Uterus (tissue), 2 donors: ENCODE data around the gene ARPP19.

Source experiments
- POLR2A ChIP-seq, 2 donors: fragments of 450-650 bp; IDR thresholded peaks; one replicate each; pipeline ENCODE4 v1.6.1; 2016; ENCODE audit warnings: antibody characterized with exemption in 2 of 2, mild to moderate bottlenecking in 1 of 2, moderate library complexity in 1 of 2
- TF ChIP-seq, protein P1 (sequence below), 4 experiments: fragments of 200-600 bp in 2 of 4; fragments of 450-650 bp in 2 of 4; sonication (generic) in 2 of 4; IDR thresholded peaks; one replicate each; pipeline ENCODE4 v1.5.1; 2016 to 2019; ENCODE audit warnings: antibody characterized with exemption in 4 of 4, mild to moderate bottlenecking in 2 of 4, moderate library complexity in 1 of 4

DNA sequence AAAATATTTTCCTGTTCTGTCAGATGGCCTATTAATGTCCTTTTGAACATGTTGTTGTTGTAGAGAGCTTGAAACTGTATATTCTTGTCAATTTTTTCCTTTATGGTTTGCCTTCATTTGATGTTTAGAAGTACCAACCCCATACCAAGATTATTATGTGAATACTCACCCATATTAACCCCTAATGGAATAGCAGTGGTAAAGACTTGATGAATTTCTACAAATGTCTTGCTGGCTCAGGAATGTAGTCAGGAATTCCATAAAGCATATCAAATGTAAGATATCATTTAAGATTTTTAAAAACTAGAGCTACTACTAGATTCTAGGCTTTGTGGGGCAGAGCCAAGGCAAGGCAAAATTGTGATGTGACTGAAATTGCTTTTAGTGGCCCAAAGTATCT is 70.1 kb downstream of the ARPP19 start:
- TF ChIP-seq, protein P1, sequence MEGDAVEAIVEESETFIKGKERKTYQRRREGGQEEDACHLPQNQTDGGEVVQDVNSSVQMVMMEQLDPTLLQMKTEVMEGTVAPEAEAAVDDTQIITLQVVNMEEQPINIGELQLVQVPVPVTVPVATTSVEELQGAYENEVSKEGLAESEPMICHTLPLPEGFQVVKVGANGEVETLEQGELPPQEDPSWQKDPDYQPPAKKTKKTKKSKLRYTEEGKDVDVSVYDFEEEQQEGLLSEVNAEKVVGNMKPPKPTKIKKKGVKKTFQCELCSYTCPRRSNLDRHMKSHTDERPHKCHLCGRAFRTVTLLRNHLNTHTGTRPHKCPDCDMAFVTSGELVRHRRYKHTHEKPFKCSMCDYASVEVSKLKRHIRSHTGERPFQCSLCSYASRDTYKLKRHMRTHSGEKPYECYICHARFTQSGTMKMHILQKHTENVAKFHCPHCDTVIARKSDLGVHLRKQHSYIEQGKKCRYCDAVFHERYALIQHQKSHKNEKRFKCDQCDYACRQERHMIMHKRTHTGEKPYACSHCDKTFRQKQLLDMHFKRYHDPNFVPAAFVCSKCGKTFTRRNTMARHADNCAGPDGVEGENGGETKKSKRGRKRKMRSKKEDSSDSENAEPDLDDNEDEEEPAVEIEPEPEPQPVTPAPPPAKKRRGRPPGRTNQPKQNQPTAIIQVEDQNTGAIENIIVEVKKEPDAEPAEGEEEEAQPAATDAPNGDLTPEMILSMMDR (IDR thresholded peaks at IDR 0.05) = no peak
- no peak for TF ChIP-seq POLR2A (IDR thresholded peaks at IDR 0.05)
